ENCODE data around the gene MAD1L1.
"Not testable (repeated sequence)": the region's sequence is repeated elsewhere in the genome, so short reads cannot be mapped to it uniquely, and the experiment has no call there.

The MAD1L1 gene

GRCh38 chr7:2270495-2270894, 37.8 kb upstream of the MAD1L1 start:
- no peak for TF ChIP-seq CTCF (IDR thresholded peaks at IDR 0.05; ENCODE audit: low read depth, low read length)
- H3K4me3 ChIP-seq (ENCODE audit: low read depth, low read length): no peak overlapping the region
- DNase-seq (ENCODE audit: low read depth, low spot score): no peak
- in situ Hi-C loops (cut with HindIII; ENCODE audit: low sequenced_read_pairs): no loop called here

GRCh38 chr7:2269991-2270460, 37.3 kb upstream of the MAD1L1 start:
- H3K4me3 ChIP-seq (ENCODE audit: low read depth, low read length): no peak overlapping the region
- no peak for TF ChIP-seq CTCF (IDR thresholded peaks at IDR 0.05; ENCODE audit: low read depth, low read length)
- DNase-seq (ENCODE audit: low read depth, low spot score): peak; percentile 25
- in situ Hi-C loops (cut with HindIII; ENCODE audit: low sequenced_read_pairs): no loop called here

- peak; percentile 48 for DNase-seq (ENCODE audit: low read depth, low spot score)
- in situ Hi-C loops (cut with HindIII; ENCODE audit: low sequenced_read_pairs); H3K4me3 ChIP-seq (ENCODE audit: low read depth, low read length): not testable (repeated sequence)
Observed at GRCh38 chr7:2269089-2269990, 36.6 kb upstream of the MAD1L1 start.

GRCh38 chr7:2266911-2267310, 34.2 kb upstream of the MAD1L1 start:
- no peak overlapping the region for H3K4me3 ChIP-seq (ENCODE audit: low read depth, low read length)
- TF ChIP-seq CTCF (IDR thresholded peaks at IDR 0.05; ENCODE audit: low read depth, low read length): no peak
- in situ Hi-C loops (cut with HindIII; ENCODE audit: low sequenced_read_pairs): no loop called here
- DNase-seq (ENCODE audit: low read depth, low spot score): peak; percentile 43

- no peak for DNase-seq (ENCODE audit: low read depth, low spot score)
- H3K4me3 ChIP-seq (ENCODE audit: low read depth, low read length): no peak overlapping the region
- in situ Hi-C loops (cut with HindIII; ENCODE audit: low sequenced_read_pairs): no loop called here
- no peak for TF ChIP-seq CTCF (IDR thresholded peaks at IDR 0.05; ENCODE audit: low read depth, low read length)
Observed at GRCh38 chr7:2264158-2264557, 31.4 kb upstream of the MAD1L1 start.

- H3K4me3 ChIP-seq (ENCODE audit: low read depth, low read length): no peak overlapping the region
- no peak for TF ChIP-seq CTCF (IDR thresholded peaks at IDR 0.05; ENCODE audit: low read depth, low read length)
- in situ Hi-C loops (cut with HindIII; ENCODE audit: low sequenced_read_pairs): no loop called here
- no peak for DNase-seq (ENCODE audit: low read depth, low spot score)
Observed at GRCh38 chr7:2263176-2263575, 30.4 kb upstream of the MAD1L1 start.

GRCh38 chr7:2261611-2262010, 28.9 kb upstream of the MAD1L1 start:
- no peak for DNase-seq (ENCODE audit: low read depth, low spot score)
- in situ Hi-C loops (cut with HindIII; ENCODE audit: low sequenced_read_pairs): no loop called here
- no peak for TF ChIP-seq CTCF (IDR thresholded peaks at IDR 0.05; ENCODE audit: low read depth, low read length)
- H3K4me3 ChIP-seq (ENCODE audit: low read depth, low read length): no peak overlapping the region
